ENCODE results near the gene PTPRD.

Gene PTPRD

GRCh38 chr9:8392866-8393265 is 2219.9 kb downstream of the PTPRD start:
- DNase-seq, result no peak

GRCh38 chr9:8391566-8391965 is 2221.2 kb downstream of the PTPRD start:
- DNase-seq, result no peak

- no peak for DNase-seq
Observed at GRCh38 chr9:8391132-8391531, 2221.7 kb downstream of the PTPRD start.

GRCh38 chr9:8390571-8390970 is 2222.2 kb downstream of the PTPRD start:
- DNase-seq, result no peak

- no peak for DNase-seq
Observed at GRCh38 chr9:8389531-8389930, 2223.3 kb downstream of the PTPRD start.

GRCh38 chr9:8388132-8388531 is 2224.7 kb downstream of the PTPRD start:
- no peak for DNase-seq

- no peak for DNase-seq
Observed at GRCh38 chr9:8384091-8384490, 2228.7 kb downstream of the PTPRD start.

GRCh38 chr9:8382777-8383527 is 2229.8 kb downstream of the PTPRD start:
- no peak for DNase-seq

- DNase-seq, result no peak
Observed at GRCh38 chr9:8382266-8382665, 2230.5 kb downstream of the PTPRD start.

- DNase-seq, result no peak
Observed at GRCh38 chr9:8381601-8382000, 2231.2 kb downstream of the PTPRD start.

GRCh38 chr9:8374471-8374870 is 2238.3 kb downstream of the PTPRD start:
- no peak for DNase-seq

- no peak for DNase-seq
Observed at GRCh38 chr9:8371686-8372085, 2241.1 kb downstream of the PTPRD start.

- no peak for DNase-seq
Observed at GRCh38 chr9:8366161-8366926, 2246.5 kb downstream of the PTPRD start.

- no peak for DNase-seq
Observed at GRCh38 chr9:8365466-8366160, 2247.2 kb downstream of the PTPRD start.

GRCh38 chr9:8365029-8365428 is 2247.8 kb downstream of the PTPRD start:
- no peak for DNase-seq

- no peak for DNase-seq
Observed at GRCh38 chr9:8364026-8364752, 2248.6 kb downstream of the PTPRD start.

GRCh38 chr9:8362250-8362649 is 2250.6 kb downstream of the PTPRD start:
- no peak for DNase-seq

- DNase-seq, result no peak
Observed at GRCh38 chr9:8361364-8361763, 2251.4 kb downstream of the PTPRD start.

- no peak for DNase-seq
Observed at GRCh38 chr9:8356406-8356805, 2256.4 kb downstream of the PTPRD start.

GRCh38 chr9:8351436-8351835 is 2261.4 kb downstream of the PTPRD start:
- no peak for DNase-seq

- no peak for DNase-seq
Observed at GRCh38 chr9:8349901-8350300, 2262.9 kb downstream of the PTPRD start.

- DNase-seq, result no peak
Observed at GRCh38 chr9:8349376-8349775, 2263.4 kb downstream of the PTPRD start.

GRCh38 chr9:8348756-8349155 is 2264.0 kb downstream of the PTPRD start:
- no peak for DNase-seq

Measured in effector CD8-positive, alpha-beta T cell (primary cell).